ENCODE results near the gene NCOA3.

- TF ChIP-seq CTCF (IDR thresholded peaks at IDR 0.05) = no peak
- TF ChIP-seq POLR2A (IDR thresholded peaks at IDR 0.05) = no peak
- no peak for TF ChIP-seq POLR2AphosphoS5 (IDR thresholded peaks at IDR 0.05)
- TF ChIP-seq EP300 (IDR thresholded peaks at IDR 0.05) = no peak
These were observed 588 bp upstream of the NCOA3 start for GRCh38 chr20:47501116-47501481.
